GM12801 (cell line): ENCODE measurements around the gene GTSE1.

Experiments
- CTCF ChIP-seq: IDR thresholded peaks from one replicate; pipeline ENCODE4 v1.5.1; 2011; ENCODE audit warnings: control low read depth; ENCODE audit not compliant: insufficient read length; ENCODE audit errors: extremely low read depth

GTSE1 gene

GRCh38 chr22:46319319-46319718 lies 22.6 kb downstream of the GTSE1 start:
- TF ChIP-seq CTCF = no peak

GRCh38 chr22:46320166-46320710 lies 23.6 kb downstream of the GTSE1 start:
- no peak for TF ChIP-seq CTCF

GRCh38 chr22:46320716-46321386 lies 24.2 kb downstream of the GTSE1 start:
- TF ChIP-seq CTCF = no peak

- no peak for TF ChIP-seq CTCF
Observed at GRCh38 chr22:46322711-46323110, 26.0 kb downstream of the GTSE1 start.

GRCh38 chr22:46323162-46323561 lies 26.5 kb downstream of the GTSE1 start:
- TF ChIP-seq CTCF = no peak

GRCh38 chr22:46326066-46326680 lies 29.5 kb downstream of the GTSE1 start:
- TF ChIP-seq CTCF = no peak

- no peak for TF ChIP-seq CTCF
Observed at GRCh38 chr22:46327691-46328465, 31.2 kb downstream of the GTSE1 start.
